ENCODE measurements around the gene KTI12.
"Not testable (repeated sequence)": the region's sequence is repeated elsewhere in the genome, so short reads cannot be mapped to it uniquely, and the experiment has no call there.

Gene KTI12

DNA sequence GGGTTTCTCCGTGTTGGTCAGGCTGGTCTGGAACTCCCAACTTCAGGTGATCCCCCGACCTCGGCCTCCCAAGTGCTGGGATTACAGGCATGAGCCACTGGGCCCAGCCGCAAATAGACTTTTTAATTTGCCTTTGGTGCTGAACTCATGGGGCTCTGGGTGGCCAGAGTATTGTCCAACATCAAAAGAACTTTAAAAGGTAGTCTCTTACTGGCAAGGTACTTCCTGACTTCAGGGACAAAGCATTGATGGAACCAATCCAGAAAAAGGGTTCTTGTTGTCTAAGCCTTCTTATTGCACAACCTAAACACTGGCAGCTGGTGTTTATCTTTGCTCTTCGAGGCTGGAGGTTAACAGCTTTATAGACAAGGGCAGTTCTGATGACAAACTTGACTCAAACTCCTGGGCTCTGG, 3.8 kb upstream of the KTI12 start:
- Histone ChIP-seq H3K4me3 (ENCODE audit: low read depth in 1 of 2, low read length in 2 of 2) (no peak overlapping the region), H3K36me3 (ENCODE audit: control insufficient read depth in 1 of 2, insufficient read depth in 2 of 2, low read length in 2 of 2) (peaks cover 0 to 21% of the 10 kb centered on the region in 2 donors), H3K4me1 (ENCODE audit: control insufficient read depth in 1 of 2, insufficient read depth in 2 of 2, low read length in 2 of 2) (peaks cover under 1 to 2% of the 10 kb centered on the region in 2 donors), H3K27ac (ENCODE audit: low read length) (no peak overlapping the region), H3K27me3 (ENCODE audit: low read depth, low read length) (no peaks in the 10 kb centered on the region), H3K9me3 (ENCODE audit: control insufficient read depth in 1 of 2, low read length in 2 of 2) (no peaks in the 10 kb centered on the region)

DNA sequence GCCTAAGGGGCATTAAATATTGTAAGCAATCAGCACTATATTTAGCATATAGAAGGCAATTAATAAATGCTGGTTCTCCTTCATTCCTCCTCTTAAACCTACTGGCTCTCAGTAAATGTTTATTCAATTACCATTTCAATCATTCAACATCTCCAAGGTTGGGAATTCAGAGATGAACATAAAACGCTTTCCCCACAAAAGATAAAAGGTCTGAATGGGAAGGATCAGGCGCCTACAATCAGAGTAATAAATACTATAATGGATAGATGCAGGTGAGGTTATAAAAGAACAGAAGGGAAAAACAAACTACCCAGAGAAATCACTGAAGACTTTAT, 407 bp upstream of the KTI12 start:
- H3K27me3 ChIP-seq (ENCODE audit: low read depth, low read length): no peaks in the 10 kb centered on the region
- peaks cover 0 to 7% of the 10 kb centered on the region in 2 donors for H3K36me3 ChIP-seq (ENCODE audit: control insufficient read depth in 1 of 2, insufficient read depth in 2 of 2, low read length in 2 of 2)
- H3K9me3 ChIP-seq (ENCODE audit: control insufficient read depth in 1 of 2, low read length in 2 of 2): no peaks in the 10 kb centered on the region
- H3K4me1 ChIP-seq (ENCODE audit: control insufficient read depth in 1 of 2, insufficient read depth in 2 of 2, low read length in 2 of 2): peaks cover 7 to 10% of the 10 kb centered on the region in 2 donors
- H3K4me3 ChIP-seq (ENCODE audit: low read depth in 1 of 2, low read length in 2 of 2): peak overlapping the region; percentile 68 to 75
- peak overlapping the region; percentile 91 for H3K27ac ChIP-seq (ENCODE audit: low read length)

DNA sequence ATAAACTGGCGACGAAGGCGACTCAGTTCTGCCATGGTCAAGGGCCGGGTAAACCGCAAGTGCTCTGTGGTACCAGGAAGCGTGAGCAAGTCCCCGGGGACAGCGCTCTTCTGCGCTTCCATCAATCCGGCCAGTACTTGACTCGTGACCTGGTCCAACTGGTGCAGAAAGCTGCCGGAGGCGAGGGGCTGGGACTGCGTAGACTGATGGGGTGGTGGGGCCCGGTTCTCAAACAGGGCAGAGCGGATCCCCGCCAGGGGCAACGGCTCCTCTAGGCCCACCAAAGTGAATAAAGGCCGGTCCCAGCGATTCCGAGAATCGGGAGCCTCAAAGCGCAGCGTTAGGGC, 852 bp downstream of the KTI12 start:
- H3K4me3 ChIP-seq (ENCODE audit: low read depth in 1 of 2, low read length in 2 of 2): peak overlapping the region; percentile 68 to 75

DNA sequence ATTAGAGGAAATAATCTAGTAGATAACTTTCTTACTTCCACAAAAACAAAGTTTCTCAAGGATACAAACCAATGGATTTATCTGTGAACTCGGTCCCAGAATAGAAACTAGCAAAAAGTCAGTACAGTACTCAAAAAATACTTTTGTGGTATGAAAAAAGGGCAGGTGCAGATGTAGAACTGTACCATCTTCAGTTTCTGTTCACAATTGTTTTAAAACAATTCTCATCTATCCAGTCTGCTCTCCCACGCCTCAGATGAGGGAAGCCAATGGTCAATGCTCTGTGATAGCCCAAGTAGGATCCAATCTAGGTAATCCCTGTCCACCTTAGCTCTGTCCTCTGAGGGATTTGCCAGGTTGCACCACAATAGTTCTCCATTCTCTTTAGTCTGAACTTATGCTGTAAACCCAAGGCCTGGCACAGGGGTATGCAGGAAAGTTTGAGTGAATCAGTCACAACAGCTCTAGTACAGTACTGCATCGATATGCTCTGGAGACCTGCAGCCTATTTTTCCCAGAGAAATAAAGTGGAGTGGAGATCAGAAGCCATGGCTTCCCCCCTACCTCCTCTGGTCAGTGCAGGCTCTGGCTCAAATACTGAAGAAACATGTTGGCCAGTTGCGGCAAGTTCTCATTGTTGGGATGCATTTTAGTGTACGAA, 1.4 kb downstream of the KTI12 start:
- H3K27me3 ChIP-seq (ENCODE audit: low read depth, low read length): no peaks in the 10 kb centered on the region
- peak overlapping the region; percentile 68 to 75 for H3K4me3 ChIP-seq (ENCODE audit: low read depth in 1 of 2, low read length in 2 of 2)
- peak overlapping the region; percentile 91 for H3K27ac ChIP-seq (ENCODE audit: low read length)
- peaks cover 0 to 4% of the 10 kb centered on the region in 2 donors for H3K36me3 ChIP-seq (ENCODE audit: control insufficient read depth in 1 of 2, insufficient read depth in 2 of 2, low read length in 2 of 2)
- no peaks in the 10 kb centered on the region for H3K9me3 ChIP-seq (ENCODE audit: control insufficient read depth in 1 of 2, low read length in 2 of 2)
- H3K4me1 ChIP-seq (ENCODE audit: control insufficient read depth in 1 of 2, insufficient read depth in 2 of 2, low read length in 2 of 2): peaks cover 7 to 10% of the 10 kb centered on the region in 2 donors

More for the DNA sequence above, 852 bp downstream of the KTI12 start:
- no peaks in the 10 kb centered on the region for H3K27me3 ChIP-seq (ENCODE audit: low read depth, low read length)
- H3K4me1 ChIP-seq (ENCODE audit: control insufficient read depth in 1 of 2, insufficient read depth in 2 of 2, low read length in 2 of 2): peaks cover 7 to 10% of the 10 kb centered on the region in 2 donors
- H3K27ac ChIP-seq (ENCODE audit: low read length): peak overlapping the region; percentile 91
- H3K36me3 ChIP-seq (ENCODE audit: control insufficient read depth in 1 of 2, insufficient read depth in 2 of 2, low read length in 2 of 2): peaks cover 0 to 4% of the 10 kb centered on the region in 2 donors
- H3K9me3 ChIP-seq (ENCODE audit: control insufficient read depth in 1 of 2, low read length in 2 of 2): no peaks in the 10 kb centered on the region

DNA sequence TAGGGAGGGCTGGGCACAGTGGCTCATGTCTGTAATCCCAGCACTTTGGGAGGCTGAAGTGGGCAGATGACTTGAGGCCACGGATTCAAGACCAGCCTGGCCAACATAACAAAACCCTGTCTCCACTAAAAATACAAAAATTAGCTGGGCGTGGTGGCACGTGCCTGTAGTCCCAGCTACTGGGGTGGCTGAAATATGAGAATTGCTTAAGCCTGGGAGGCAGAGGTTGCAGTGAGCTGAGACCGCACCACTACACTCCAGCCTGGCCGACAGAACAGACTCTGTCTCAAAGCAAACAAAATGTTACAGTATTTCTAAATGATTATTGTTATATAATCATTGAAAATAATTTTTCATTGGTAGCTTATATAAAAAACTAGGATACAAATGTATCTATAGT, 4.8 kb downstream of the KTI12 start:
- H3K27ac ChIP-seq (ENCODE audit: low read length); H3K9me3 ChIP-seq (ENCODE audit: control insufficient read depth in 1 of 2, low read length in 2 of 2); H3K4me3 ChIP-seq (ENCODE audit: low read depth in 1 of 2, low read length in 2 of 2); H3K27me3 ChIP-seq (ENCODE audit: low read depth, low read length): not testable (repeated sequence)
- peaks cover 11 to 16% of the 10 kb centered on the region in 2 donors for H3K36me3 ChIP-seq (ENCODE audit: control insufficient read depth in 1 of 2, insufficient read depth in 2 of 2, low read length in 2 of 2)
- peaks cover 7 to 10% of the 10 kb centered on the region in 2 donors for H3K4me1 ChIP-seq (ENCODE audit: control insufficient read depth in 1 of 2, insufficient read depth in 2 of 2, low read length in 2 of 2)

DNA sequence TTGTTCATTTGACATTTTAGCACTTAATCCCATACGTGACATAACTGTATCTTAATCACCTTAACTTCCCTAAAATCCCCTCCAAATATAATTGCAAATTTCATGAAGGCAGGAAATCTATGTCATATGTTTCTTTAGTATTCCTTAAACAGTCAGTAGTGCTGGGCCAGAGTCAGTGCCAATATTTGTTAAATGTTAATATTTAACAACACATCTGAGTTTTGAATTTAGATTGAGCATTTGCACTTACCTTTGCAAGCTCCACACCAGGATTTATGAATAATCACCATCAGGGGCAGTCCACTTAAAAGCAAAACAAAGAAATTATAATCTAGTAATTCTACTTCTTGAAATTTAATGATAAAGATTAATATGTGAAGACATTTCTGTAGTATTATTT, 5.3 kb downstream of the KTI12 start:
- H3K4me1 ChIP-seq (ENCODE audit: control insufficient read depth in 1 of 2, insufficient read depth in 2 of 2, low read length in 2 of 2): peaks cover 7 to 10% of the 10 kb centered on the region in 2 donors

DNA sequence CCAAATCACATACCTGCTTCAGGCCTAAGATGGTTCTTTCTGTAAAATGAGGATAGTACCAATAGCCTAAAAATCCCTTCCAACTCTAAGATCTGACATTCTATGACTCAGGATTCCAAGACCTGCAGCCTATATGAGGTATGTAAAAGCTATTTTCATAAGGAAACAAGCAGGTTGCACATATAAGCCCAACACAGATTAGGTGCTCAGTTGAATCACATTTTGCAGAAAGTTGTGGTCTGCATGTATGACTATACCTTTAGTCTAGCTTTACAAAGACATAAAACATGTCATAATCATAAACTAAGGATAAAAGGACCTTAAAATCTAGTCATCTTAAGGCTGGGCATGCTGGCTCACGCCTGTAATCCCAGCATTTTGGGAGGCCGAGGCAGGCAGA, 7.3 kb downstream of the KTI12 start:
- no peak overlapping the region for H3K4me3 ChIP-seq (ENCODE audit: low read depth in 1 of 2, low read length in 2 of 2)
- H3K9me3 ChIP-seq (ENCODE audit: control insufficient read depth in 1 of 2, low read length in 2 of 2): no peaks in the 10 kb centered on the region
- H3K27ac ChIP-seq (ENCODE audit: low read length): no peak overlapping the region
- H3K36me3 ChIP-seq (ENCODE audit: control insufficient read depth in 1 of 2, insufficient read depth in 2 of 2, low read length in 2 of 2): peaks cover 31 to 38% of the 10 kb centered on the region in 2 donors
- no peaks in the 10 kb centered on the region for H3K4me1 ChIP-seq (ENCODE audit: control insufficient read depth in 1 of 2, insufficient read depth in 2 of 2, low read length in 2 of 2)
- H3K27me3 ChIP-seq (ENCODE audit: low read depth, low read length): no peaks in the 10 kb centered on the region

More for the DNA sequence above, 5.3 kb downstream of the KTI12 start:
- Histone ChIP-seq H3K9me3 (ENCODE audit: control insufficient read depth in 1 of 2, low read length in 2 of 2) (no peaks in the 10 kb centered on the region), H3K27ac (ENCODE audit: low read length) (no peak overlapping the region), H3K27me3 (ENCODE audit: low read depth, low read length) (no peaks in the 10 kb centered on the region), H3K4me3 (ENCODE audit: low read depth in 1 of 2, low read length in 2 of 2) (no peak overlapping the region), H3K36me3 (ENCODE audit: control insufficient read depth in 1 of 2, insufficient read depth in 2 of 2, low read length in 2 of 2) (peaks cover 16 to 21% of the 10 kb centered on the region in 2 donors)

DNA sequence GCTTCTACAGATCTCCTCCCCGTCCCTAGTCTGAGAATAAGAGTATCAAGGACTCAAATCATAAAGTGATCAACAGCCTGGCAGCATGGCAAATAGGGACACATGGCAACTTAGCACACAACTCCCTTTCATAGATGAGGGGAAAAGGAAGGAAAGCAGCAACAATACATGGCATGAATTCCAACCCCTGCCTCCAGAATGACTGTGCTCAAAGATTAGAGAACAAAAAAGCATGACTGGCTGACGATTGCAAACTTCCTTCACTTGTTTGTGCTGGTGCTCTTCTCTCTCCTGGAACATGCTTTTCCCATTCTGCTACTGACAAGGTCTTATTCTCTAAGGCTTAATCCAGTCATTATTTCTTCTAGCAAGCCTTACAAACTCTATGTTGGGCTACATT, 11.5 kb downstream of the KTI12 start:
- H3K9me3 ChIP-seq (ENCODE audit: control insufficient read depth in 1 of 2, low read length in 2 of 2): no peaks in the 10 kb centered on the region
- H3K4me3 ChIP-seq (ENCODE audit: low read depth in 1 of 2, low read length in 2 of 2): no peak overlapping the region
- H3K36me3 ChIP-seq (ENCODE audit: control insufficient read depth in 1 of 2, insufficient read depth in 2 of 2, low read length in 2 of 2): peaks cover 42 to 50% of the 10 kb centered on the region in 2 donors
- no peak overlapping the region for H3K27ac ChIP-seq (ENCODE audit: low read length)
- no peaks in the 10 kb centered on the region for H3K4me1 ChIP-seq (ENCODE audit: control insufficient read depth in 1 of 2, insufficient read depth in 2 of 2, low read length in 2 of 2)
- no peaks in the 10 kb centered on the region for H3K27me3 ChIP-seq (ENCODE audit: low read depth, low read length)

DNA sequence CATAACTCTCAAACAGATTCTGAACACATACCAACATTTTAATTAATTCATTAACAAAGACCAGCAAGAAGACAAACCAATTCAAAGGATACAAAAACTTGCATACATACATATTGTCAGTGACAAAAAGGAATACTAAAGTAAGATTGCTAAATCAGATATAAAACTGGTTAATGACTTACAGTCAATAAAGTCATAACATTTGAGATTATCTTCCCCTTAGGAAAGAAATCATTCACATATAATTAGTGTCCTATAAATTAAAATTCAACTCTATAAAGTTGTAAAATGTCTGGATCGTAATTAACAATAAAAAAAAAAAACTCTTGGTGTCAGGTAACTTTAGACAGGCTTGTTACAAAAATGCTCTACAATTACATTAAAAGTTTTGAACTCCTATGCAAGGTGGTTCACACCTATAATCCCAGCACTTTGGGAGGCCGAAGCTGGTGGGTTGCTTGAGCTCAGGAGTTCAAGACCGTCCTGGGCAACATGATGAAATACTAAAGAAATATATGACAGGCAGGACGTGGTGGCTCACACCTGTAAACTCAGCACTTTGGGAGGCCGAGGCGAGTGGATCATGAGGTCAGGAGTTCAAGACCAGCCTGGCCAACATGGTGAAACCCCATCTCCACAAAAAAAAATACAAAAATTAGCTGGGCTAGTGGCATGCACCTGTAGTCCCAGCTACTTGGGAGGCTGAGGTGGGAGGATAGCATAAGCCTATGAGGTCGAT, 25.4 kb downstream of the KTI12 start:
- Histone ChIP-seq H3K9me3 (ENCODE audit: control insufficient read depth in 1 of 2, low read length in 2 of 2) (no peaks in the 10 kb centered on the region), H3K4me1 (ENCODE audit: control insufficient read depth in 1 of 2, insufficient read depth in 2 of 2, low read length in 2 of 2) (no peaks in the 10 kb centered on the region), H3K36me3 (ENCODE audit: control insufficient read depth in 1 of 2, insufficient read depth in 2 of 2, low read length in 2 of 2) (no peaks in the 10 kb centered on the region), H3K27ac (ENCODE audit: low read length) (no peak overlapping the region), H3K4me3 (ENCODE audit: low read depth in 1 of 2, low read length in 2 of 2) (no peak overlapping the region), H3K27me3 (ENCODE audit: low read depth, low read length) (no peaks in the 10 kb centered on the region)

DNA sequence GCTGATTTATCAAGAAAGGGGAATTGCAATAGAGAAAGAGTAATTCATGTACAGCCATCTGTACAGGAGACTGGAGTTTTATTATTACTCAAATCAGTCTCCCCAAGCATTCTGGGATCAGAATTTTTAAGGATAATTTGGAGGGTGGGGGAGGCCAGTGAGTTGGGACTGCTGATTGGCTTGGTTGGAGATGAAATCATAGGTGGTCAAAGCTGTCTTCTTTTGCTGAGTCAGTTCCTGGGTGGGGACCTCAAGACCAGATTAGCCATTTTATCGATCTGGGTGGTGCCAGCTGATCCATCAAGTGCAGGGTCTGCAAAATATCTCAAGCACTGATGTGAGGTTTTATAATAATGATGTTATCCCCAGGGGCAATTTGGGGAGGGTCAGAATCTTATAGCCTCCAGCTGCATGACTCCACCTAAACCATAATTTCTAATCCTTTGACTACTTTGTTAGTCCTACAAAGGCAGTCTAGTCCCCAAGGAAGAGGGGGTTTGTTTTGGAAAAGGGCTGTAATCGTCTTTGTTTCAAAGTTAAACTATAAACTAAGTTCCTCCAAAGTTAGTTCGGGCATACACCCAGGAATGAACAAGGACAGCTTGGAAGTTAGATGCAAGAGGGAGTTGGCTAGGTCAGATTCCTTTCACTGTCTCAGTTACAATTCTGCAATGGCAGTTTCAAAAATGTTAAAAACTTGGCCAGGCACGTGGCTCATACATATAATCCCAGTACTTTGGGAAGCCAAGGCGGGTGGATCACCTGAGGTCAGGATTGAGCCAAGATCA, 26.2 kb downstream of the KTI12 start:
- no peak overlapping the region for H3K27ac ChIP-seq (ENCODE audit: low read length)
- H3K27me3 ChIP-seq (ENCODE audit: low read depth, low read length): no peaks in the 10 kb centered on the region
- no peaks in the 10 kb centered on the region for H3K4me1 ChIP-seq (ENCODE audit: control insufficient read depth in 1 of 2, insufficient read depth in 2 of 2, low read length in 2 of 2)
- H3K9me3 ChIP-seq (ENCODE audit: control insufficient read depth in 1 of 2, low read length in 2 of 2): no peaks in the 10 kb centered on the region
- no peaks in the 10 kb centered on the region for H3K36me3 ChIP-seq (ENCODE audit: control insufficient read depth in 1 of 2, insufficient read depth in 2 of 2, low read length in 2 of 2)
- H3K4me3 ChIP-seq (ENCODE audit: low read depth in 1 of 2, low read length in 2 of 2): no peak overlapping the region

DNA sequence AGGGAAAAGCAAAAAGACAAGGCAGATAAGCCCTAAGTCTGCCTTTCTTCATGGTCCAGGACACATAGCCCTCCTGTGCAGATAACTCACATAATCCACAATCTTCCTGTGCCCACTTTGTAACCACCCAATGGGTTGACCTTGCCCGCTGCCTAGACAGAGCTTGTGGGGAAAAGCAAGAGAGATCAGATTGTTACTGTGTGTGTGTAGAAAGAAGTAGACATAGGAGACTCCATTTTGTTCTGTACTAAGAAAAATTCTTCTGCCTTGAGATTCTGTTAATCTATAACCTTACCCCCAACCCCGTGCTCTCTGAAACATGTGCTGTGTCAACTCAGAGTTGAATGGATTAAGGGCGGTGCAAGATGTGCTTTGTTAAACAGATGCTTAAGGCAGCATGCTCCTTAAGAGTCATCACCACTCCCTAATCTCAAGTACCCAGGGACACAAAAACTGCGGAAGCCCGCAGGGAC, 27.5 kb downstream of the KTI12 start:
- not testable (repeated sequence) for H3K4me1 ChIP-seq (ENCODE audit: control insufficient read depth in 1 of 2, insufficient read depth in 2 of 2, low read length in 2 of 2); H3K27ac ChIP-seq (ENCODE audit: low read length); H3K9me3 ChIP-seq (ENCODE audit: control insufficient read depth in 1 of 2, low read length in 2 of 2); H3K36me3 ChIP-seq (ENCODE audit: control insufficient read depth in 1 of 2, insufficient read depth in 2 of 2, low read length in 2 of 2); H3K27me3 ChIP-seq (ENCODE audit: low read depth, low read length); H3K4me3 ChIP-seq (ENCODE audit: low read depth in 1 of 2, low read length in 2 of 2)
